GM23338 (cell line): ENCODE data around the gene ZNRF1. TPM values are rescaled to one million over a fixed set of nuclear protein-coding genes. Genes with fewer than 3 reads are reported as not detected.
A peak's percentile ranks its signal among the peaks of the same experiment; 100 is the strongest.

Experiments
- ATAC-seq: fragments of 200-7000 bp; cut with Tn5 transposase; 3 replicates; pipeline ENCODE4 v1.9.1; 2020
- DNase-seq: peaks from one replicate; pipeline ENCODE4 v3.0.0-alpha.2; 2015; ENCODE audit warnings: low spot score
- H2AFZ ChIP-seq: fragments of 200-600 bp; sonication (generic); 2 replicates; pipeline ENCODE4 v1.8.0; 2016; ENCODE audit warnings: antibody characterized with exemption, mild to moderate bottlenecking, moderate library complexity
- H3F3A ChIP-seq: fragments of 200-600 bp; sonication (generic); replicated peaks from 2 replicates; pipeline ENCODE4 v1.8.0; 2017; ENCODE audit warnings: antibody characterized with exemption, mixed run types, low read depth
- H3K27ac ChIP-seq: fragments of 200-600 bp; sonication (generic); 2 replicates; pipeline ENCODE4 v1.6.1; 2016; ENCODE audit warnings: low read depth
- H3K27me3 ChIP-seq: fragments of 200-600 bp; sonication (generic); 2 replicates; pipeline ENCODE4 v1.8.0; 2016; ENCODE audit warnings: mild to moderate bottlenecking, mixed run types, moderate library complexity; ENCODE audit not compliant: insufficient read depth
- H3K36me3 ChIP-seq: fragments of 200-600 bp; sonication (generic); 2 replicates; pipeline ENCODE4 v1.8.0; 2016; ENCODE audit warnings: mild to moderate bottlenecking; ENCODE audit not compliant: insufficient read depth
- H3K4me1 ChIP-seq: fragments of 200-600 bp; sonication (generic); 2 replicates; pipeline ENCODE4 v1.8.0; 2016; ENCODE audit warnings: mild to moderate bottlenecking, moderate library complexity; ENCODE audit not compliant: insufficient read depth
- H3K4me2 ChIP-seq: fragments of 200-600 bp; sonication (generic); 2 replicates; pipeline ENCODE4 v1.7.1; 2017; ENCODE audit warnings: mixed run types
- H3K4me3 ChIP-seq: fragments of 200-600 bp; sonication (generic); 2 replicates; pipeline ENCODE4 v1.6.1; 2016; ENCODE audit warnings: mixed run types
- H3K79me2 ChIP-seq: fragments of 200-600 bp; sonication (generic); replicated peaks from 2 replicates; pipeline ENCODE4 v1.8.0; 2017; ENCODE audit warnings: mild to moderate bottlenecking; ENCODE audit not compliant: insufficient read depth
- H3K9me2 ChIP-seq: fragments of 200-600 bp; sonication (generic); 2 replicates; pipeline ENCODE4 v1.8.0; 2017; ENCODE audit not compliant: insufficient read depth
- H4K20me1 ChIP-seq: fragments of 200-600 bp; sonication (generic); replicated peaks from 2 replicates; pipeline ENCODE4 v1.8.0; 2017; ENCODE audit warnings: mild to moderate bottlenecking; ENCODE audit not compliant: insufficient read depth
- H3K27ac Mint-ChIP-seq: 2 replicates; pipeline ENCODE4 v1.8.0; 2020; ENCODE audit warnings: inconsistent platforms, mild to moderate bottlenecking, moderate library complexity, mixed read lengths
- H3K27me3 Mint-ChIP-seq: 3 replicates; pipeline ENCODE4 v1.8.0; 2022; ENCODE audit warnings: low read depth, mild to moderate bottlenecking, moderate library complexity, mixed read lengths, inconsistent platforms; ENCODE audit not compliant: insufficient read depth, poor library complexity
- H3K36me3 Mint-ChIP-seq: 3 replicates; pipeline ENCODE4 v1.8.0; 2021; ENCODE audit warnings: low read depth, mild to moderate bottlenecking, inconsistent platforms, moderate library complexity, mixed read lengths
- H3K4me1 Mint-ChIP-seq: 3 replicates; pipeline ENCODE4 v1.8.0; 2020; ENCODE audit warnings: mild to moderate bottlenecking, inconsistent platforms, mixed read lengths
- H3K4me3 Mint-ChIP-seq: 3 replicates; pipeline ENCODE4 v1.8.0; 2021; ENCODE audit warnings: moderate library complexity, mild to moderate bottlenecking, inconsistent platforms, mixed read lengths
- H3K9me3 Mint-ChIP-seq: 3 replicates; pipeline ENCODE4 v1.8.0; 2020; ENCODE audit warnings: moderate library complexity, mild to moderate bottlenecking, inconsistent platforms, mixed read lengths
- CREB1 ChIP-seq: fragments of 250-450 bp; sonication (Bioruptor Pico); IDR thresholded peaks from 2 replicates; pipeline ENCODE4 v1.5.0; 2020; ENCODE audit warnings: low read depth, mild to moderate bottlenecking, moderate library complexity
- EZH2phosphoT487 ChIP-seq: fragments of 200-600 bp; sonication (generic); IDR thresholded peaks from one replicate; pipeline ENCODE4 v1.8.1; 2018; ENCODE audit warnings: antibody characterized with exemption; ENCODE audit not compliant: unreplicated experiment
- JUNB ChIP-seq: IDR thresholded peaks from one replicate; pipeline ENCODE4 v1.6.1; 2016; ENCODE audit warnings: antibody characterized with exemption; ENCODE audit not compliant: unreplicated experiment
- NANOG ChIP-seq: IDR thresholded peaks from 2 replicates; pipeline ENCODE4 v1.6.1; 2016; ENCODE audit warnings: antibody characterized with exemption, borderline replicate concordance
- STAT1 ChIP-seq: IDR thresholded peaks from one replicate; pipeline ENCODE4 v1.6.1; 2016; ENCODE audit warnings: antibody characterized with exemption; ENCODE audit not compliant: unreplicated experiment
- ZNF114 ChIP-seq: fragments of 250-450 bp; sonication (Bioruptor Pico); IDR thresholded peaks from 2 replicates; pipeline ENCODE4 v1.5.0; 2020; ENCODE audit warnings: mild to moderate bottlenecking, moderate library complexity
- ZNF331 ChIP-seq: fragments of 250-450 bp; sonication (Bioruptor Pico); IDR thresholded peaks from 2 replicates; pipeline ENCODE4 v1.5.0; 2020; ENCODE audit warnings: low read depth, mild to moderate bottlenecking, moderate library complexity
- polyA plus RNA-seq: library from polyadenylated mRNA; unstranded; fragments of >200 nt; fragmentation: Nextera tagmentation; extraction: Ambion mirVana; gene quantifications from 2 replicates; pipeline ENCODE4 v1.2.1, GENCODE V29; 2016
- total RNA-seq: library from RNA; depleted of rRNA; stranded (reverse); fragments of >200 nt; shearing (Covaris generic); gene quantifications from 2 replicates; pipeline ENCODE4 v1.2.3, GENCODE V29; 2014
- TF ChIP-seq, protein P1 (sequence below): fragments of 250-450 bp; sonication (Bioruptor Pico); IDR thresholded peaks from 2 replicates; pipeline ENCODE4 v1.5.0; 2020; ENCODE audit warnings: mild to moderate bottlenecking, moderate library complexity

ZNRF1 gene
- total and polyA plus RNA-seq, 2 experiments from 2014 or later: 22.4 to 42.1 TPM

GRCh38 chr16:75054556-75054947, 55.7 kb downstream of the ZNRF1 start (continued):
- TF ChIP-seq, protein P1, sequence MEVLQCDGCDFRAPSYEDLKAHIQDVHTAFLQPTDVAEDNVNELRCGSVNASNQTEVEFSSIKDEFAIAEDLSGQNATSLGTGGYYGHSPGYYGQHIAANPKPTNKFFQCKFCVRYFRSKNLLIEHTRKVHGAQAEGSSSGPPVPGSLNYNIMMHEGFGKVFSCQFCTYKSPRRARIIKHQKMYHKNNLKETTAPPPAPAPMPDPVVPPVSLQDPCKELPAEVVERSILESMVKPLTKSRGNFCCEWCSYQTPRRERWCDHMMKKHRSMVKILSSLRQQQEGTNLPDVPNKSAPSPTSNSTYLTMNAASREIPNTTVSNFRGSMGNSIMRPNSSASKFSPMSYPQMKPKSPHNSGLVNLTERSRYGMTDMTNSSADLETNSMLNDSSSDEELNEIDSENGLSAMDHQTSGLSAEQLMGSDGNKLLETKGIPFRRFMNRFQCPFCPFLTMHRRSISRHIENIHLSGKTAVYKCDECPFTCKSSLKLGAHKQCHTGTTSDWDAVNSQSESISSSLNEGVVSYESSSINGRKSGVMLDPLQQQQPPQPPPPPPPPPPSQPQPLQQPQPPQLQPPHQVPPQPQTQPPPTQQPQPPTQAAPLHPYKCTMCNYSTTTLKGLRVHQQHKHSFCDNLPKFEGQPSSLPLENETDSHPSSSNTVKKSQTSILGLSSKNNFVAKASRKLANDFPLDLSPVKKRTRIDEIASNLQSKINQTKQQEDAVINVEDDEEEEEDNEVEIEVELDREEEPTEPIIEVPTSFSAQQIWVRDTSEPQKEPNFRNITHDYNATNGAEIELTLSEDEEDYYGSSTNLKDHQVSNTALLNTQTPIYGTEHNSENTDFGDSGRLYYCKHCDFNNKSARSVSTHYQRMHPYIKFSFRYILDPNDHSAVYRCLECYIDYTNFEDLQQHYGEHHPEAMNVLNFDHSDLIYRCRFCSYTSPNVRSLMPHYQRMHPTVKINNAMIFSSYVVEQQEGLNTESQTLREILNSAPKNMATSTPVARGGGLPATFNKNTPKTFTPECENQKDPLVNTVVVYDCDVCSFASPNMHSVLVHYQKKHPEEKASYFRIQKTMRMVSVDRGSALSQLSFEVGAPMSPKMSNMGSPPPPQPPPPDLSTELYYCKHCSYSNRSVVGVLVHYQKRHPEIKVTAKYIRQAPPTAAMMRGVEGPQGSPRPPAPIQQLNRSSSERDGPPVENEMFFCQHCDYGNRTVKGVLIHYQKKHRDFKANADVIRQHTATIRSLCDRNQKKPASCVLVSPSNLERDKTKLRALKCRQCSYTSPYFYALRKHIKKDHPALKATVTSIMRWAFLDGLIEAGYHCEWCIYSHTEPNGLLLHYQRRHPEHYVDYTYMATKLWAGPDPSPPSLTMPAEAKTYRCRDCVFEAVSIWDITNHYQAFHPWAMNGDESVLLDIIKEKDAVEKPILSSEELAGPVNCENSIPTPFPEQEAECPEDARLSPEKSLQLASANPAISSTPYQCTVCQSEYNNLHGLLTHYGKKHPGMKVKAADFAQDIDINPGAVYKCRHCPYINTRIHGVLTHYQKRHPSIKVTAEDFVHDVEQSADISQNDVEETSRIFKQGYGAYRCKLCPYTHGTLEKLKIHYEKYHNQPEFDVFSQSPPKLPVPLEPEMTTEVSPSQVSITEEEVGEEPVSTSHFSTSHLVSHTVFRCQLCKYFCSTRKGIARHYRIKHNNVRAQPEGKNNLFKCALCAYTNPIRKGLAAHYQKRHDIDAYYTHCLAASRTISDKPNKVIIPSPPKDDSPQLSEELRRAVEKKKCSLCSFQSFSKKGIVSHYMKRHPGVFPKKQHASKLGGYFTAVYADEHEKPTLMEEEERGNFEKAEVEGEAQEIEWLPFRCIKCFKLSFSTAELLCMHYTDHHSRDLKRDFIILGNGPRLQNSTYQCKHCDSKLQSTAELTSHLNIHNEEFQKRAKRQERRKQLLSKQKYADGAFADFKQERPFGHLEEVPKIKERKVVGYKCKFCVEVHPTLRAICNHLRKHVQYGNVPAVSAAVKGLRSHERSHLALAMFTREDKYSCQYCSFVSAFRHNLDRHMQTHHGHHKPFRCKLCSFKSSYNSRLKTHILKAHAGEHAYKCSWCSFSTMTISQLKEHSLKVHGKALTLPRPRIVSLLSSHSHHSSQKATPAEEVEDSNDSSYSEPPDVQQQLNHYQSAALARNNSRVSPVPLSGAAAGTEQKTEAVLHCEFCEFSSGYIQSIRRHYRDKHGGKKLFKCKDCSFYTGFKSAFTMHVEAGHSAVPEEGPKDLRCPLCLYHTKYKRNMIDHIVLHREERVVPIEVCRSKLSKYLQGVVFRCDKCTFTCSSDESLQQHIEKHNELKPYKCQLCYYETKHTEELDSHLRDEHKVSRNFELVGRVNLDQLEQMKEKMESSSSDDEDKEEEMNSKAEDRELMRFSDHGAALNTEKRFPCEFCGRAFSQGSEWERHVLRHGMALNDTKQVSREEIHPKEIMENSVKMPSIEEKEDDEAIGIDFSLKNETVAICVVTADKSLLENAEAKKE (CRISPR knock-in tag): no peak

GRCh38 chr16:75058806-75059205, 60.0 kb downstream of the ZNRF1 start:
- Histone ChIP-seq H3K4me2 (no peak overlapping the region), H3K27me3 (no peaks in the 10 kb centered on the region), H3K27ac (no peak overlapping the region; the same call in 1 of the 2 replicates), H3K79me2 (peaks cover 98% of the 10 kb centered on the region), H2AFZ (no peak overlapping the region), H3K9me2 (no peaks in the 10 kb centered on the region), H4K20me1 (peaks cover 29% of the 10 kb centered on the region), H3F3A (peaks cover 8% of the 10 kb centered on the region; the same call in 1 of the 2 replicates), H3K4me1 (peaks cover 19% of the 10 kb centered on the region), H3K36me3 (no peaks in the 10 kb centered on the region), H3K4me3 (no peak overlapping the region)
- DNase-seq (no peak), ATAC-seq (peak; percentile 17; the same call in 2 of the 3 replicates)
- TF ChIP-seq NANOG: no peak
- TF ChIP-seq CREB1 (CRISPR knock-in tag): no peak
- TF ChIP-seq EZH2phosphoT487: no peak
- no peak for TF ChIP-seq ZNF331 (CRISPR knock-in tag)
- TF ChIP-seq JUNB: no peak
- TF ChIP-seq STAT1: no peak
- no peak for TF ChIP-seq ZNF114
- Mint-ChIP-seq H3K4me3 (no peak overlapping the region), H3K36me3 (no peaks in the 10 kb centered on the region), H3K4me1 (peaks cover 48% of the 10 kb centered on the region), H3K9me3 (no peaks in the 10 kb centered on the region), H3K27ac (0 out of 2 replicates have a peak overlapping the region, but pooled peaks have one; percentile 1), H3K27me3 (no peaks in the 10 kb centered on the region)
